Measurements from ENCODE around the gene TXLNA.

The TXLNA gene

GRCh38 chr1:32172621-32173245, 6.7 kb upstream of the TXLNA start:
- H3K27me3 Mint-ChIP-seq = no peaks in the 10 kb centered on the region
- no peaks in the 10 kb centered on the region for H3K9me3 Mint-ChIP-seq
- no peak overlapping the region for H3K4me3 Mint-ChIP-seq
- no peak for DNase-seq (ENCODE audit: low spot score in 2 of 2)
- H3K36me3 Mint-ChIP-seq = peaks cover 25% of the 10 kb centered on the region
- H3K27ac Mint-ChIP-seq = no peak overlapping the region
- no peak for ATAC-seq (ENCODE audit: low read depth)
- H3K4me1 Mint-ChIP-seq = peaks cover 2% of the 10 kb centered on the region

- ATAC-seq (ENCODE audit: low read depth) (no peak), DNase-seq (ENCODE audit: low spot score in 2 of 2) (no peak)
- H3K27me3 Mint-ChIP-seq = no peaks in the 10 kb centered on the region
- H3K9me3 Mint-ChIP-seq = no peaks in the 10 kb centered on the region
- peak overlapping the region; percentile 97 for H3K27ac Mint-ChIP-seq
- H3K36me3 Mint-ChIP-seq = peaks cover 7% of the 10 kb centered on the region
- peak overlapping the region; percentile 88 for H3K4me3 Mint-ChIP-seq
- H3K4me1 Mint-ChIP-seq = peaks cover 24% of the 10 kb centered on the region
These were observed 889 bp upstream of the TXLNA start for GRCh38 chr1:32178380-32179192.

- ATAC-seq (ENCODE audit: low read depth) (no peak), DNase-seq (ENCODE audit: low spot score in 2 of 2) (no peak)
- Mint-ChIP-seq H3K4me3 (peak overlapping the region; percentile 88), H3K27ac (peak overlapping the region; percentile 97), H3K36me3 (peaks cover 10% of the 10 kb centered on the region), H3K27me3 (no peaks in the 10 kb centered on the region), H3K4me1 (peaks cover 28% of the 10 kb centered on the region), H3K9me3 (no peaks in the 10 kb centered on the region)
These were observed 357 bp upstream of the TXLNA start for GRCh38 chr1:32179193-32179442.

- DNase-seq (ENCODE audit: low spot score in 2 of 2) (no peak), ATAC-seq (ENCODE audit: low read depth) (no peak)
- H3K9me3 Mint-ChIP-seq = no peaks in the 10 kb centered on the region
- peak overlapping the region; percentile 88 for H3K4me3 Mint-ChIP-seq
- H3K36me3 Mint-ChIP-seq = peaks cover 16% of the 10 kb centered on the region
- H3K27ac Mint-ChIP-seq = peak overlapping the region; percentile 97
- no peaks in the 10 kb centered on the region for H3K27me3 Mint-ChIP-seq
- H3K4me1 Mint-ChIP-seq = peaks cover 34% of the 10 kb centered on the region
These were observed 948 bp downstream of the TXLNA start for GRCh38 chr1:32180186-32181060.

GRCh38 chr1:32181065-32181464, 1.6 kb downstream of the TXLNA start:
- DNase-seq (ENCODE audit: low spot score in 2 of 2) (no peak), ATAC-seq (ENCODE audit: low read depth) (no peak)
- peaks cover 36% of the 10 kb centered on the region for H3K4me1 Mint-ChIP-seq

GRCh38 chr1:32181563-32181962, 2.1 kb downstream of the TXLNA start:
- peaks cover 23% of the 10 kb centered on the region for H3K36me3 Mint-ChIP-seq
- no peaks in the 10 kb centered on the region for H3K9me3 Mint-ChIP-seq
- H3K27me3 Mint-ChIP-seq = no peaks in the 10 kb centered on the region
- DNase-seq (ENCODE audit: low spot score in 2 of 2) = no peak
- H3K27ac Mint-ChIP-seq = peak overlapping the region; percentile 35
- no peak for ATAC-seq (ENCODE audit: low read depth)
- H3K4me1 Mint-ChIP-seq = peaks cover 41% of the 10 kb centered on the region
- H3K4me3 Mint-ChIP-seq = peak overlapping the region; percentile 88

More at GRCh38 chr1:32181065-32181464, 1.6 kb downstream of the TXLNA start:
- no peaks in the 10 kb centered on the region for H3K9me3 Mint-ChIP-seq
- no peaks in the 10 kb centered on the region for H3K27me3 Mint-ChIP-seq
- H3K4me3 Mint-ChIP-seq = peak overlapping the region; percentile 88
- peak overlapping the region; percentile 97 for H3K27ac Mint-ChIP-seq
- H3K36me3 Mint-ChIP-seq = peaks cover 18% of the 10 kb centered on the region

GRCh38 chr1:32182060-32182459, 2.6 kb downstream of the TXLNA start:
- H3K27me3 Mint-ChIP-seq = no peaks in the 10 kb centered on the region
- no peaks in the 10 kb centered on the region for H3K9me3 Mint-ChIP-seq
- H3K36me3 Mint-ChIP-seq = peaks cover 24% of the 10 kb centered on the region
- peaks cover 42% of the 10 kb centered on the region for H3K4me1 Mint-ChIP-seq
- ATAC-seq (ENCODE audit: low read depth) (no peak), DNase-seq (ENCODE audit: low spot score in 2 of 2) (no peak)
- H3K27ac Mint-ChIP-seq = no peak overlapping the region
- H3K4me3 Mint-ChIP-seq = no peak overlapping the region

- ATAC-seq (ENCODE audit: low read depth) (no peak), DNase-seq (ENCODE audit: low spot score in 2 of 2) (no peak)
- Mint-ChIP-seq H3K9me3 (no peaks in the 10 kb centered on the region), H3K4me3 (no peak overlapping the region), H3K4me1 (peaks cover 42% of the 10 kb centered on the region), H3K27ac (no peak overlapping the region), H3K36me3 (peaks cover 31% of the 10 kb centered on the region), H3K27me3 (no peaks in the 10 kb centered on the region)
These were observed 5.2 kb downstream of the TXLNA start for GRCh38 chr1:32184650-32185049.

- ATAC-seq (ENCODE audit: low read depth) (no peak), DNase-seq (ENCODE audit: low spot score in 2 of 2) (no peak)
- Mint-ChIP-seq H3K36me3 (peaks cover 35% of the 10 kb centered on the region), H3K9me3 (no peaks in the 10 kb centered on the region), H3K4me1 (peaks cover 33% of the 10 kb centered on the region), H3K27me3 (no peaks in the 10 kb centered on the region), H3K27ac (no peak overlapping the region), H3K4me3 (no peak overlapping the region)
These were observed 6.6 kb downstream of the TXLNA start for GRCh38 chr1:32186077-32186476.

- Mint-ChIP-seq H3K4me3 (no peak overlapping the region), H3K27ac (no peak overlapping the region), H3K27me3 (no peaks in the 10 kb centered on the region), H3K9me3 (no peaks in the 10 kb centered on the region), H3K4me1 (peaks cover 28% of the 10 kb centered on the region), H3K36me3 (peaks cover 31% of the 10 kb centered on the region)
- ATAC-seq (ENCODE audit: low read depth) (no peak), DNase-seq (ENCODE audit: low spot score in 2 of 2) (no peak)
These were observed 7.0 kb downstream of the TXLNA start for GRCh38 chr1:32186491-32186890.

GRCh38 chr1:32187850-32188249, 8.4 kb downstream of the TXLNA start:
- no peak overlapping the region for H3K4me3 Mint-ChIP-seq
- H3K36me3 Mint-ChIP-seq = peaks cover 38% of the 10 kb centered on the region
- DNase-seq (ENCODE audit: low spot score in 2 of 2) = no peak
- no peak for ATAC-seq (ENCODE audit: low read depth)
- no peak overlapping the region for H3K27ac Mint-ChIP-seq
- H3K4me1 Mint-ChIP-seq = peaks cover 23% of the 10 kb centered on the region
- no peaks in the 10 kb centered on the region for H3K9me3 Mint-ChIP-seq
- H3K27me3 Mint-ChIP-seq = no peaks in the 10 kb centered on the region

- Mint-ChIP-seq H3K27me3 (no peaks in the 10 kb centered on the region), H3K4me3 (no peak overlapping the region), H3K36me3 (peaks cover 37% of the 10 kb centered on the region), H3K9me3 (no peaks in the 10 kb centered on the region), H3K27ac (peak overlapping the region; percentile 45), H3K4me1 (peaks cover 5% of the 10 kb centered on the region)
- DNase-seq (ENCODE audit: low spot score in 2 of 2) (no peak), ATAC-seq (ENCODE audit: low read depth) (no peak)
These were observed 12.9 kb downstream of the TXLNA start for GRCh38 chr1:32192220-32192948.

- no peak overlapping the region for H3K4me3 Mint-ChIP-seq
- H3K27me3 Mint-ChIP-seq = no peaks in the 10 kb centered on the region
- H3K27ac Mint-ChIP-seq = no peak overlapping the region
- DNase-seq (ENCODE audit: low spot score in 2 of 2) (no peak), ATAC-seq (ENCODE audit: low read depth) (no peak)
- H3K9me3 Mint-ChIP-seq = no peaks in the 10 kb centered on the region
- peaks cover 3% of the 10 kb centered on the region for H3K4me1 Mint-ChIP-seq
- H3K36me3 Mint-ChIP-seq = peaks cover 29% of the 10 kb centered on the region
These were observed 15.5 kb downstream of the TXLNA start for GRCh38 chr1:32194984-32195383.

- no peak overlapping the region for H3K27ac Mint-ChIP-seq
- H3K36me3 Mint-ChIP-seq = peaks cover 29% of the 10 kb centered on the region
- peaks cover 8% of the 10 kb centered on the region for H3K4me1 Mint-ChIP-seq
These were observed 16.1 kb downstream of the TXLNA start for GRCh38 chr1:32195531-32195930.

More at GRCh38 chr1:32195531-32195930, 16.1 kb downstream of the TXLNA start:
- ATAC-seq (ENCODE audit: low read depth) = no peak
- DNase-seq (ENCODE audit: low spot score in 2 of 2) = no peak
- Mint-ChIP-seq H3K4me3 (no peak overlapping the region), H3K9me3 (no peaks in the 10 kb centered on the region), H3K27me3 (no peaks in the 10 kb centered on the region)
